SK-N-MC (cell line): ENCODE data around the gene RCCD1.

Experiments
- EZH2 ChIP-seq: fragments of 200-600 bp; sonication (generic); IDR thresholded peaks from one replicate; pipeline ENCODE4 v1.6.1; 2017; ENCODE audit warnings: antibody characterized with exemption
- POLR2AphosphoS5 ChIP-seq: IDR thresholded peaks from 2 replicates; pipeline ENCODE4 v1.6.1; 2012; ENCODE audit warnings: mild to moderate bottlenecking, low read depth, low read length, borderline replicate concordance

DNA sequence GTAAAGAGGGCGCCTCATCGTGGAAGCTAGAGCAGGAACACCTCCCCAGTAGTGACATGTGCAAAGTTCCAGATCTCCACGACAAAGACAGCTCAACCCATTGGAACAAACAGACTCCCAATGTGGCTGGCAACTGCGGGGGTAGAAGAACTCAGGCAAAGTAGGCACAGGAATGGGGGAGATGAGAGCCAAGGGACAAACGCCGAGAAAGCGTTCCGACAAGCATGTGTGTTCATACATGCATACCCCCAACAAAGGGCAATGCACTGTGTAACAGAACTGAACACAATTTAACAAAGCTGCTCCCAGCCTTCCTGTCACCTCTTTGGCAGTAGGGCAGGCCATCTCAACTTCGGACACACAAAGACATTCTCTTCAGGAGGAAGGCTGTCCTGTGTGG, 11.6 kb downstream of the RCCD1 start:
- TF ChIP-seq POLR2AphosphoS5: no peak
- TF ChIP-seq EZH2: no peak
